AG10803 (cell line): Measurements from ENCODE around the gene MEIOSIN.

Experiments used
- DNase-seq: peaks from one replicate; pipeline ENCODE4 v3.0.0; 2010; ENCODE audit warnings: low read depth
- H3K4me3 ChIP-seq: 2 replicates; pipeline ENCODE4 v1.5.1; 2011; ENCODE audit warnings: mild to moderate bottlenecking, low read length, control low read depth
- CTCF ChIP-seq: conservative IDR thresholded peaks from 2 replicates; pipeline ENCODE4 v1.5.1; 2011; ENCODE audit warnings: mild to moderate bottlenecking, low read length, control low read depth, inconsistent platforms

The MEIOSIN gene

DNA sequence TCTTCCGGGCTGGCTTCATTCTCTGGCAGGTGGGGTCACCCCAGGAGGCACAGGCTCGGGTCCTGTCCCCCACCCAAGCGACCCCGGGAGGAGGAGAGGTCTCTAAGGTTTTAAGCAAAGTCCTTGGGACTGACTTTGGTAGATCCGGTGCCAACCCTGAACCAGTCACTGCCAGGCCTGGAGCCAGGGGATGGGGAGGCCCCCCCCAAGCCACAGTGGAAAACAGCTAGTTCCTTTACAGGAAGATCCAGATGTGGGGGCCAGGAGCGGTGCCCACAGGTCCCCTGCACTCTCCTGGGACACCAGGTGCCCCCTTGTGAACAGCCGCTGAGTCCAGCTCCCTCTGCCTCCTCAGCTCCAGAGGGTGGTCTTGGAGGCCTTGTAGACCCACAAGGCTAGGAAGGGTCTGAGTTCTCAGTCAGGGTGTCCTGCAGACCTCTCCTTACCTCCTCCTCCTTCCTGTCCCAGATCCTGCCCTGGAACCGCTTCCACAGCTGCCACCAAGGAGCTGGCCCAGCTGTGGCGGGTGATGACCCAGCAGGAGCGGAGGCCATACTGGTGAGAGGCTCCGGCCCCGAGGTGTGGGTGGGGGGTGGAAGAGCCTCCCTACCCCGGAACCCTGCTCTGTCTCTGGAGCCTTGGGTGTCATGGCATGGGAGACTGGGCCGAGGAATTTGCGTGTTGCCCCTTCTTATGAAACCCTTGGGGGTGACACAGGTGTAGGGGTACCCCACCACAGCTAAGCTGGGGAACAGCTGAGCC, 29.8 kb downstream of the MEIOSIN start:
- H3K4me3 ChIP-seq, result no peak overlapping the region

DNA sequence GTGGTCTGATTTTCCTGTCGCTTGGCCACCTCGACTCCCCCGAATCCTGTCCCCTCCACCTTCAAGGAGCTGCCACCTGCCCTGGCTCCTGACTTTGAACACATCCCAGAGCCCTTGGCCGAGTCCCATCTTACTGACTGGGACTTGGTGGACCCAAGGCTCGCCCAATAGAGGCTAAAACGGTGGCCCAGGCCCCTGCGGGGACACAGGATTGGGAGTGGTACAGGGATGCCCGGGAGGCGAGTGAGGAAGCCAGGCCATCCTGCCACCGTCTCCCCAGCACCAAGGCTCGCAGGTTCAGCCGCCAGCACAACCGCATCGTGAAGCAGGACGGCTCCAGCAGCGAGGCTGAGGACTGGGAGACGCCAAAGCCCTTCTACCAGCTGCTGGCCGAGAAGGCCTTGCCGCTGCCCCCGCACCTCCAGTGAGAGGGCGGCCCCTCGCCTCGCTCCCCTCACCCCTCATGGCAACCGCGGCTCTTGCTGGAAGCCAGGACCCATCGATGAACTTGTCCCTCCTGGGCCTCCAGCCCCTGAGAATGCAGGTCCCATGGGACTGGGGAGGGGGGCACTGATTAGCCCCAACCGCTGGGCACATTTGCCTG, 30.6 kb downstream of the MEIOSIN start:
- no peak for DNase-seq
- H3K4me3 ChIP-seq, result no peak overlapping the region
- no peak for TF ChIP-seq CTCF

More for the DNA sequence above, 29.8 kb downstream of the MEIOSIN start:
- no peak for TF ChIP-seq CTCF
- DNase-seq, result no peak

- TF ChIP-seq CTCF, result no peak
- DNase-seq, result no peak
- no peak overlapping the region for H3K4me3 ChIP-seq
Observed at GRCh38 chr19:45764475-45764874, 31.2 kb downstream of the MEIOSIN start.

- TF ChIP-seq CTCF, result no peak
- DNase-seq, result no peak
- no peak overlapping the region for H3K4me3 ChIP-seq
Observed at GRCh38 chr19:45764945-45765701, 31.9 kb downstream of the MEIOSIN start.

GRCh38 chr19:45765702-45766295, 32.6 kb downstream of the MEIOSIN start:
- TF ChIP-seq CTCF, result no peak
- no peak overlapping the region; the same call in 1 of the 2 replicates for H3K4me3 ChIP-seq
- no peak for DNase-seq

DNA sequence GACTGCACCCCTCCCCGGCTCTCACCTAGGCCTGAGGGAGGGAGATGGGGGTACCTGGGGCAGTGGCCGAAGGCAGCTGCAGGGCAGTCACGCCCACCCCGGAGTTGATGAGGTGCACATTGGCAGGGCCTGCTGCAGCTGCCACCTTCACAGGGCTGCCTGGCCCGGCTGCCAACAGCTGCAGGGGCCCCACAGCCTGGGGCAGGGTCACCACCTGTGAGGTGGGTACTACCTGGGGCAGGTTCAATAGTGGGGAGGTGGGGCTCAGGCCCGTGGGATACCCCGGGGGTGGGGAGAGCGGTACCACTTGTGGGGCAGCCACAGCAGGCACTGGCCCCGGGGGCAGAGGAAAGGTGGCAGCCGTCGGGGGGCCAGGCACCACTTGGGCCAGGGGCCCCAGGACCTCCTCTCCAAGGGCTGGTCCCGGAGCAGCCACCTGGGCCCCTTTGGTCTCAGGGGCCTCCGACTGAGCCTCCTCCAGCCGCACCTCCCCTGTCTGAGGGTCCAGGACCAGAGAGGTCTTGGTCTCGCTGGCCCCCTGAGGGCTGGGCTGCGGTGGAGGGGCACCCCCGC, 33.1 kb downstream of the MEIOSIN start:
- no peak for DNase-seq
- TF ChIP-seq CTCF, result no peak
- peak overlapping the region; percentile 91 for H3K4me3 ChIP-seq
